Mesodermal cell (in vitro differentiated cells): ENCODE measurements around the gene TRRAP.
A peak's percentile ranks its signal among the peaks of the same experiment; 100 is the strongest.
"Not testable (repeated sequence)": the region's sequence is repeated elsewhere in the genome, so short reads cannot be mapped to it uniquely, and the experiment has no call there.

Source experiments
- H3K27ac ChIP-seq: 2 replicates; pipeline ENCODE4 v1.7.0; 2013; ENCODE audit warnings: mild to moderate bottlenecking, low read depth, low read length, moderate library complexity; ENCODE audit not compliant: severe bottlenecking
- H3K36me3 ChIP-seq: 2 replicates; pipeline ENCODE4 v1.7.1; 2013; ENCODE audit warnings: mild to moderate bottlenecking, low read length, moderate library complexity; ENCODE audit not compliant: control insufficient read depth, insufficient read depth
- H3K4me1 ChIP-seq: one replicate; pipeline ENCODE4 v1.7.1; 2013; ENCODE audit warnings: mild to moderate bottlenecking, low read length; ENCODE audit not compliant: insufficient read depth, control insufficient read depth, poor library complexity, severe bottlenecking
- H3K4me3 ChIP-seq: 2 replicates; pipeline ENCODE4 v1.7.0; 2013; ENCODE audit warnings: low read length, control low read depth, mild to moderate bottlenecking; ENCODE audit not compliant: insufficient read depth, poor library complexity, severe bottlenecking; ENCODE audit errors: extremely low read depth
- H3K9me3 ChIP-seq: 2 replicates; pipeline ENCODE4 v1.7.1; 2013; ENCODE audit warnings: mild to moderate bottlenecking, low read length, moderate library complexity; ENCODE audit not compliant: control insufficient read depth
- WGBS, 2 experiments: methylation state at CpG; one replicate each; pipeline ENCODE4 v1.1.5; 2013; ENCODE audit warnings: missing lambda C conversion rate in 2 of 2; ENCODE audit not compliant: insufficient coverage in 2 of 2; 5-methylcytosine and 5-hydroxymethylcytosine counted together

Gene TRRAP

DNA sequence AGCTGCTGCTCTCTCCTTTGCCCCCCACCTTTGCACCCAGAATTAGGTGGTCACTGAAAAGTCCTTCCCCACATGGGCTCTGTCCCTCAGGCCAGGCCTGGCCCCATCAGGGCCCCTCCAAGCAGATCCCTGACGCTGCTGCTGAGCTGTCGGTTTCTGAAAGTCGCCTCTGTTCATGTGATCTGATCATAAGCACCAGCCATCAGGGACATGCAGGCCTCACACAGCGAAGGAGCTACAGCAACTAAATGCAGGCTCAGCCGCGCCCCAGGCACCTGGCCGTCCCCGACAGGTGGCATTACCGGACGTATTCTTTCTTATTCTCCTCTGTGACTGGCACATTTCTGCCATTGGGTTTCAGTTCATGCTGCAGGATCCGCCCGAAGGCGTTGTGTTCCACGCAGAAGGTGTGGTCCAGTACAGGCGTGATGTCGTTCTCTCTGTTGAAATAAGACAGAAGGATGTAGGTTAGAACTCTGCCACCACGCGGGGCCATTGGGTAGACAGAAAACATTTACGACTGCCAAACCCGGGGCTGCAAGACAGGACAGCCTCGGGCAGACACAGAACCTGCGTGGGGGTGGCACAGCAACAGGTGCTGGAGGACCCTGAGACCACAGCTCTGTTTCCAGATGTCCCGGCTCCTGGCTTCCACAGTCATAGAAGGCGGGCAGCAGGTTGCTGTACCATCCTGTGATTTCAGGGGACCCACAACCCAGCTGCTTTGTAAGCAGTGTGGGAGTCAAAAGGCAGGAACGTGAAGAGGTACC, 159.9 kb downstream of the TRRAP start:
- Histone ChIP-seq H3K36me3 (peaks cover 90% of the 10 kb centered on the region), H3K9me3 (no peaks in the 10 kb centered on the region), H3K27ac (no peak overlapping the region), H3K4me3 (no peak overlapping the region), H3K4me1 (peaks cover 14% of the 10 kb centered on the region)
- 96 to 97% methylated on average over 24 to 25 of the region's 25 CpGs for WGBS, 2 experiments

GRCh38 chr7:99039384-99039891, 161.1 kb downstream of the TRRAP start:
- H3K36me3 ChIP-seq: peaks cover 88% of the 10 kb centered on the region

GRCh38 chr7:99040104-99040958, 162.0 kb downstream of the TRRAP start:
- peaks cover 87% of the 10 kb centered on the region for H3K36me3 ChIP-seq
- no peaks in the 10 kb centered on the region for H3K9me3 ChIP-seq
- no peak overlapping the region for H3K4me3 ChIP-seq
- WGBS, 2 experiments: 81% methylated on average over 26 of the region's 31 CpGs
- peak overlapping the region; percentile 60 for H3K27ac ChIP-seq
- peaks cover 23% of the 10 kb centered on the region for H3K4me1 ChIP-seq

More at GRCh38 chr7:99039384-99039891, 161.1 kb downstream of the TRRAP start:
- peaks cover 23% of the 10 kb centered on the region for H3K4me1 ChIP-seq
- H3K4me3 ChIP-seq: no peak overlapping the region
- no peak overlapping the region for H3K27ac ChIP-seq
- 91 to 94% methylated on average over 4 to 6 of the region's 8 CpGs for WGBS, 2 experiments
- no peaks in the 10 kb centered on the region for H3K9me3 ChIP-seq

GRCh38 chr7:99041526-99041925, 163.2 kb downstream of the TRRAP start:
- Histone ChIP-seq H3K9me3 (no peaks in the 10 kb centered on the region), H3K4me1 (peaks cover 27% of the 10 kb centered on the region), H3K36me3 (peaks cover 84% of the 10 kb centered on the region), H3K27ac (no peak overlapping the region), H3K4me3 (no peak overlapping the region)
- 94 to 100% methylated on average over 8 of the region's 11 CpGs for WGBS, 2 experiments

GRCh38 chr7:99042957-99043356, 164.6 kb downstream of the TRRAP start:
- no peaks in the 10 kb centered on the region for H3K9me3 ChIP-seq
- peaks cover 82% of the 10 kb centered on the region for H3K36me3 ChIP-seq
- WGBS, 2 experiments: 89 to 100% methylated on average over 1 of the region's 5 CpGs
- peaks cover 40% of the 10 kb centered on the region for H3K4me1 ChIP-seq
- H3K27ac ChIP-seq: peak overlapping the region; percentile 86
- no peak overlapping the region for H3K4me3 ChIP-seq

GRCh38 chr7:99044858-99045257, 166.5 kb downstream of the TRRAP start:
- H3K4me1 ChIP-seq: peaks cover 44% of the 10 kb centered on the region
- WGBS, 2 experiments: 94 to 100% methylated on average over 2 to 3 of the region's 3 CpGs
- not testable (repeated sequence) for H3K9me3 ChIP-seq, H3K27ac ChIP-seq, H3K4me3 ChIP-seq
- peaks cover 80% of the 10 kb centered on the region for H3K36me3 ChIP-seq

GRCh38 chr7:99046262-99046661, 167.9 kb downstream of the TRRAP start:
- H3K4me3 ChIP-seq, H3K27ac ChIP-seq, H3K9me3 ChIP-seq: not testable (repeated sequence)
- H3K36me3 ChIP-seq: peaks cover 81% of the 10 kb centered on the region
- 94 to 96% methylated on average over 5 to 13 of the region's 14 CpGs for WGBS, 2 experiments
- peaks cover 42% of the 10 kb centered on the region for H3K4me1 ChIP-seq

DNA sequence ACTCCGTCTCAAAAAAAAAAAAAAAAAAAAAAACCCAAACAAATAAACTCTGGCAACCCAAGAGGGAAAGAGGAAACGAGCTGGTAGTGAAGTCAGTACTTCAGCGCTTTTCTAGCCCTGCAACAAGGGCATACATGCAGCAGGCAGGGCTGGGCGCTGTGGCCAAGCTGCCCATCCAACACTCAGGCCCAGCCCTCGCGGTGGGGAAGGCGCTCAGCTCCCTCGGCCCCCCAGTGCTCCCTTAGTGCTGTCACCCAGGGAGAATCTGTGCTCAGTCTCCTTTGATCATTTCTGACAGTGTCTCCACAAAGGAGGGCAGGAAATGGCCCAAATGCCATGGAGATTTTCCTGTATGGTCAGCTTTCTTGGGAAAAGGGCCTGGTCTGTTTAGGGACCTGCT, 168.4 kb downstream of the TRRAP start:
- Histone ChIP-seq H3K4me3 (no peak overlapping the region), H3K36me3 (peaks cover 81% of the 10 kb centered on the region)
- WGBS, 2 experiments: 84 to 88% methylated on average over 6 to 7 of the region's 8 CpGs

GRCh38 chr7:99047526-99048077, 169.3 kb downstream of the TRRAP start:
- peaks cover 40% of the 10 kb centered on the region for H3K4me1 ChIP-seq
- H3K4me3 ChIP-seq: no peak overlapping the region
- peaks cover 82% of the 10 kb centered on the region for H3K36me3 ChIP-seq
- no peaks in the 10 kb centered on the region for H3K9me3 ChIP-seq
- H3K27ac ChIP-seq: peak overlapping the region; percentile 49
- WGBS, 2 experiments: 95 to 96% methylated on average over 15 of the region's 15 CpGs

More for the DNA sequence above, 168.4 kb downstream of the TRRAP start:
- H3K9me3 ChIP-seq: no peaks in the 10 kb centered on the region
- H3K27ac ChIP-seq: peak overlapping the region; percentile 49
- peaks cover 45% of the 10 kb centered on the region for H3K4me1 ChIP-seq

- Histone ChIP-seq H3K9me3 (no peaks in the 10 kb centered on the region), H3K4me3 (no peak overlapping the region), H3K36me3 (peaks cover 88% of the 10 kb centered on the region), H3K4me1 (peaks cover 21% of the 10 kb centered on the region), H3K27ac (no peak overlapping the region)
- 80 to 100% methylated on average over 1 of the region's 2 CpGs for WGBS, 2 experiments
These were observed 172.6 kb downstream of the TRRAP start for GRCh38 chr7:99050971-99051370.
